Measurements from ENCODE around the gene LENEP. TPM values are rescaled to one million over a fixed set of nuclear protein-coding genes. Genes with fewer than 3 reads are reported as not detected.
A peak's percentile ranks its signal among the peaks of the same experiment; 100 is the strongest.

The LENEP gene, protein sequence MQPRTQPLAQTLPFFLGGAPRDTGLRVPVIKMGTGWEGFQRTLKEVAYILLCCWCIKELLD
- total RNA-seq: not detected

DNA sequence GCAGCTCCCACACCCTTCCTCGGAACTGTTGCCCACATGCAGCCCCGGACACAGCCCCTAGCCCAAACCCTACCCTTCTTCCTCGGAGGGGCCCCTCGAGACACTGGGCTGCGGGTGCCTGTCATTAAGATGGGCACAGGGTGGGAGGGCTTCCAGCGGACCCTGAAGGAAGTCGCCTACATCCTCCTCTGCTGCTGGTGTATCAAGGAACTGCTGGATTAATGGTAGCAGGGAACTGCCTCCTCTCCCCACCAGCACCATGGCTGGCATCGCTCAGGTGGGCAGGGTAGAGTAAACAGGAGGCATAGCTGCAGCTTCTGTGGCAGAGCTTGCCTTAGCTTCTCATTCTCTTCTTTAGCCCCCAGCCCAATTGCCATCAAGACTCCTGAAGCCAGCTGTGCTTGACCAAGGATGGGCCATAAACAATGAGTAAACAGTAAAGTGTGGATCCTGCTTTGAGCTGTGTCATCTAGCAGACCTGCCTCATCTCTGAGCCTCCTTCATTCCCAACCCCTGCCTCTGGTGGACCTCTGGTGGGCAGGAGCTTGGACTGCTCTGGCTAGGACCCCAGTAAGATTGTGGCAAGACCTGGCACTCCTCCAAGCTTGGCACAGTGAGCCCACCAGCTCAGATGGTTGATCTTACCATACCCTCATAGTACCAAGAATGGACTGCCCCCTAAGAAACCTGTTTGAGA, at the start of gene LENEP:
TSS of gene LENEP (plus strand) at position 15 of the 697 bp plus-strand sequence. CDS start at position 37, 22 bp downstream.
- WGBS: 70% methylated on average over 8 of the region's 8 CpGs
- Histone ChIP-seq H3K9me3 (no peaks in the 10 kb centered on the region), H3K36me3 (no peaks in the 10 kb centered on the region), H3K27me3 (replicated peaks; ENCODE audit: insufficient read depth) (no peaks in the 10 kb centered on the region), H3K4me3 (no peak within 1 kb of the TSS), H3K27ac (no peak within 1 kb of the TSS), H3K4me1 (replicated peaks) (no peaks in the 10 kb centered on the region)
- TF ChIP-seq CTCF (IDR thresholded peaks at IDR 0.05): no peak
- TF ChIP-seq POLR2A (IDR thresholded peaks at IDR 0.05): no peak
- TF ChIP-seq POLR2AphosphoS5 (IDR thresholded peaks at IDR 0.05): no peak
- intact Hi-C loops (cut with DNase I): no loop called here
- no peak for DNase-seq (ENCODE audit: low spot score)

GRCh38 chr1:154943649-154944400, 49.6 kb upstream of the LENEP start:
- Histone ChIP-seq H3K27ac (no peak overlapping the region), H3K36me3 (no peaks in the 10 kb centered on the region), H3K4me1 (replicated peaks) (peaks cover 11% of the 10 kb centered on the region), H3K27me3 (replicated peaks; ENCODE audit: insufficient read depth) (no peaks in the 10 kb centered on the region), H3K4me3 (no peak overlapping the region), H3K9me3 (no peaks in the 10 kb centered on the region)
- WGBS: 49% methylated on average over 6 of the region's 6 CpGs
- DNase-seq (ENCODE audit: low spot score): no peak
- TF ChIP-seq CTCF (IDR thresholded peaks at IDR 0.05): peak; percentile 23 to 71 (median 58)
- no peak for TF ChIP-seq POLR2A (IDR thresholded peaks at IDR 0.05)
- TF ChIP-seq POLR2AphosphoS5 (IDR thresholded peaks at IDR 0.05): peak; percentile 10
- intact Hi-C loops (cut with DNase I): no loop called here

DNA sequence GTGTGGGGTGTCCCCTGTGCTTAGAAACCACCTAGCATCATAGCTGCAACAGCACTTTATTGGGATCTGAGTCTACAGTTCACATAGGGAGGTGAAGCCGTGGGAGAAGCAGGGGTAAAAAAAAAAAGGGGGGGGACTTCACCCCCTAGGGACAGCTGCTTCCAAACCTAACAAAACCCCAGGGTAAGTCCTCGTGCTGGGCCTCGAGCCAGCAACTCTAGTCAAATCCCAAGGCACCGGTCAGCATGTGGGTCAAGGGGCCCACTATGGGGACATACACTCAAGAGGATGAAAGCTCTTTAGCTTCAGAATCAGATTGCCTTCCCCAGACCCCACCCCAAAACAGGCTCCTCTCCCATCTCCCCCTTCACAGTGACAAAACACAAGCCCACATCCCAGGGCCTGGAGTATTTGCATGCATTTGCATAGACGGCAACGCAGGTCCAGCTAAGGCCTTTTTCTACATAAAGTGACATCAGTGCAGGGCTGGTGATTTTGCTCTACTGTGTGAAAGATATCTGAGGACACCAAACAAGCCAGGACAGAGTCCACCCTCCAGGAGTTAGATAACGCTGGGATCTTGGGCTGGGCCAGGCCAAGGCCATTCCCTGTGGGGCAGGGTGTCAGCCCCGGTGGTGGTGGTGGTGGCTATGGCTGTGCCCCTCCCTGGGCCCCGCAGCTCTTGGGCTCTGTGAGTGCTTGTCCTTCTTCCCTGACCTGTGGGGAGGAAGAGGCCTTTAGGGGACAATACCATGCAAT, 48.8 kb upstream of the LENEP start:
- Histone ChIP-seq H3K27ac (no peak overlapping the region), H3K4me1 (replicated peaks) (peaks cover 11% of the 10 kb centered on the region), H3K9me3 (no peaks in the 10 kb centered on the region), H3K36me3 (no peaks in the 10 kb centered on the region), H3K27me3 (replicated peaks; ENCODE audit: insufficient read depth) (no peaks in the 10 kb centered on the region), H3K4me3 (no peak overlapping the region)
- DNase-seq (ENCODE audit: low spot score): no peak
- 39% methylated on average over 9 of the region's 9 CpGs for whole genome bisulfite sequencing
- intact Hi-C loops (cut with DNase I): no loop called here
- TF ChIP-seq CTCF (IDR thresholded peaks at IDR 0.05) (no peak), POLR2AphosphoS5 (IDR thresholded peaks at IDR 0.05) (no peak), POLR2A (IDR thresholded peaks at IDR 0.05) (no peak)

DNA sequence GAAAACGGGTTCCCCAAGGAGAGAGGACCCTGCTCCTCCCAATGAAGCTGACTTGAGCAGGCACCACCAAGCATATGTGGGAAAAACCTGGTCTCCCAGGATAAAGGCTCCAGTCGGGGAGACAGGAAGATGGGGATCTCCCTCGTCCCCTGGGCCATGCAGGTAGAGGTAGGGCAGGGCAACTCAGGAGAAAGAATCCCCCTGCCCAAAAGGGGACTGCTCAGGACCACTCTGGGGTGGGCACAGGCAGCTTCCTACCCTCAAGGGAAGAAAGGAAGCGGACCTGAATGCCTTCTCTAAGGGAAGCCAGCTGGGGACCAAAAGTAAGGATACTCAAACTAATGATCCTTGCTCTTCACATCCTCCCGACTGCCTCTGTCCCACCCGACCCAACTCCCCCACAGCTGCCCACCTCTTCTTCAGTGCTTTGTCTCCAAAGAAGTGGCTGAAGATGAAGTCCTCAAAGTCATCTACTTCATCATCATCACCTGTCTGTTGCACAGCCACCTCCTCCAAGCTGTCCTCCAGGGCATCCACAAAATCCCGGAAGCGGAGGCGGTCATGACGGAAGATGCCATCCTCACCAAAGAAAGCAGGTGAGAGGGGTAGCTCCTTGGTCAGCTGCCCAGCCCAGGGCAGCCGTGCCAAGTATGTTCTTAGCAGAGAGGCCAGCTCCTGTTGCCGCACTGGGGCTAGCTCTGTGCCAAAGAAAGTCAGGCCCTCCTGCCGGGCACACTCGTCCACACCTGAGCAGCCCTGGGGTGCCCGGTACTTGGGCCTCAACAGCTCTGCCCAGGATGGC, 48.0 kb upstream of the LENEP start:
- Histone ChIP-seq H3K27me3 (replicated peaks; ENCODE audit: insufficient read depth) (no peaks in the 10 kb centered on the region), H3K4me3 (no peak overlapping the region), H3K36me3 (no peaks in the 10 kb centered on the region), H3K27ac (no peak overlapping the region), H3K9me3 (no peaks in the 10 kb centered on the region), H3K4me1 (replicated peaks) (peaks cover 8% of the 10 kb centered on the region)
- no peak for DNase-seq (ENCODE audit: low spot score)
- intact Hi-C loops (cut with DNase I): no loop called here
- no peak for TF ChIP-seq POLR2A (IDR thresholded peaks at IDR 0.05)
- no peak for TF ChIP-seq POLR2AphosphoS5 (IDR thresholded peaks at IDR 0.05)
- TF ChIP-seq CTCF (IDR thresholded peaks at IDR 0.05): no peak
- WGBS: 86% methylated on average over 15 of the region's 15 CpGs
